KMS-11 (cell line): ENCODE results near the gene LDLR.

Source experiments
- H2AFZ ChIP-seq: fragments of 200-600 bp; sonication (generic); 2 replicates; pipeline ENCODE4 v1.6.1; 2016; ENCODE audit warnings: antibody characterized with exemption, mixed run types, low read depth
- H3K27ac ChIP-seq: fragments of 200-600 bp; sonication (generic); 2 replicates; pipeline ENCODE4 v1.6.1; 2016; ENCODE audit warnings: mild to moderate bottlenecking, mixed run types
- H3K27me3 ChIP-seq: fragments of 200-600 bp; sonication (generic); 2 replicates; pipeline ENCODE4 v1.6.1; 2017; ENCODE audit warnings: mild to moderate bottlenecking, low read depth, mixed run types, moderate library complexity; ENCODE audit not compliant: insufficient read depth
- H3K36me3 ChIP-seq: fragments of 200-600 bp; sonication (generic); 2 replicates; pipeline ENCODE4 v1.6.1; 2017; ENCODE audit warnings: mild to moderate bottlenecking, mixed run types; ENCODE audit not compliant: insufficient read depth
- H3K4me1 ChIP-seq: fragments of 200-600 bp; sonication (generic); 2 replicates; pipeline ENCODE4 v1.6.1; 2016; ENCODE audit warnings: mild to moderate bottlenecking, low read depth, mixed run types; ENCODE audit not compliant: poor library complexity, severe bottlenecking
- H3K4me2 ChIP-seq: fragments of 200-600 bp; sonication (generic); 2 replicates; pipeline ENCODE4 v1.7.0; 2016; ENCODE audit warnings: mild to moderate bottlenecking, mixed run types
- H3K4me3 ChIP-seq: fragments of 200-600 bp; sonication (generic); IDR thresholded peaks from 2 replicates; pipeline ENCODE4 v1.6.1; 2017; ENCODE audit warnings: low read depth, low read length, mixed read lengths; ENCODE audit not compliant: insufficient read depth
- H3K79me2 ChIP-seq: fragments of 200-600 bp; sonication (generic); 2 replicates; pipeline ENCODE4 v1.6.1; 2016; ENCODE audit warnings: low read depth, mixed run types; ENCODE audit not compliant: insufficient read depth
- H3K9ac ChIP-seq: fragments of 200-600 bp; sonication (generic); 2 replicates; pipeline ENCODE4 v1.6.1; 2016; ENCODE audit warnings: mild to moderate bottlenecking, mixed run types
- H4K20me1 ChIP-seq: fragments of 200-600 bp; sonication (generic); 2 replicates; pipeline ENCODE4 v1.6.1; 2016; ENCODE audit warnings: mild to moderate bottlenecking, mixed run types; ENCODE audit not compliant: insufficient read depth
- TF ChIP-seq, protein P1 (sequence below): fragments of 200-600 bp; sonication (generic); conservative IDR thresholded peaks from 2 replicates; pipeline ENCODE4 v1.6.1; 2017; ENCODE audit warnings: low read depth, mild to moderate bottlenecking, antibody characterized with exemption, low read length, moderate library complexity, mixed read lengths

Gene LDLR

DNA sequence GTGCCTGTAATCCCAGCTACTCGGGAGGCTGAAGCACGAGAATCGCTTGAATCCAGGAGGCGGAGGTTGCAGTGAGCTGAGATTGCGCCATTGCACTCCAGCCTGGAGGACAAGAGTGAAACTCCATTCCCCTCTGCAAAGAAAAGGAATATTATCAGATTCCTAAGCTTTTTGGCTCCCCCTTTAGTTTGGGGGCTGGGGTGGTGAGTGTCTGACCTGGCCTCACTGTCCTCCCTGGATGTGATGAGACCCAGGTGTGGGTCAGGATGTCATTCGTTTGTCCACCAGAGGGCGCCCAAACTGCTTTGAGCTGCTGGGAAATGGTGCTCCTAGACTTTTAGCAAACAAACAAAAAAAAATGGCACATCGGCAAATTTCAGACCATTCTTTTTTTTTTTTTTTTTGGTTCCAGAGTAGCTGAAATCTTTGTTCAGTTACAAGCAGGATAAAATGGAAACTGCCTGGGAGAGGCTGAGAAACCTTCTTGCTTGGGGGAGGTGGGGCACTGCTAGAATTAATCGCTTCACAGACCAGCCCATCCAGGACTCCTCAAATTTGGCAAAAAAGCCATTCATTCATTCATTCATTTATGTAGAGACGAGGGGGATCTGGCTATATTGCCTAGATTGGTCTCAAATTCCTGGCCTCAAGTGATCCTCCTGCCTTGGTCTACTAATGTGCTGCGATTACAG is 36.9 kb downstream of the LDLR start:
- no peaks in the 10 kb centered on the region for H4K20me1 ChIP-seq
- no peaks in the 10 kb centered on the region for H3K4me1 ChIP-seq
- no peak overlapping the region for H2AFZ ChIP-seq

GRCh38 chr19:11127905-11128304 is 38.6 kb downstream of the LDLR start:
- H3K27ac ChIP-seq = no peak overlapping the region
- peaks cover 21% of the 10 kb centered on the region; the same call in 1 of the 2 replicates for H3K36me3 ChIP-seq
- TF ChIP-seq, protein P1, sequence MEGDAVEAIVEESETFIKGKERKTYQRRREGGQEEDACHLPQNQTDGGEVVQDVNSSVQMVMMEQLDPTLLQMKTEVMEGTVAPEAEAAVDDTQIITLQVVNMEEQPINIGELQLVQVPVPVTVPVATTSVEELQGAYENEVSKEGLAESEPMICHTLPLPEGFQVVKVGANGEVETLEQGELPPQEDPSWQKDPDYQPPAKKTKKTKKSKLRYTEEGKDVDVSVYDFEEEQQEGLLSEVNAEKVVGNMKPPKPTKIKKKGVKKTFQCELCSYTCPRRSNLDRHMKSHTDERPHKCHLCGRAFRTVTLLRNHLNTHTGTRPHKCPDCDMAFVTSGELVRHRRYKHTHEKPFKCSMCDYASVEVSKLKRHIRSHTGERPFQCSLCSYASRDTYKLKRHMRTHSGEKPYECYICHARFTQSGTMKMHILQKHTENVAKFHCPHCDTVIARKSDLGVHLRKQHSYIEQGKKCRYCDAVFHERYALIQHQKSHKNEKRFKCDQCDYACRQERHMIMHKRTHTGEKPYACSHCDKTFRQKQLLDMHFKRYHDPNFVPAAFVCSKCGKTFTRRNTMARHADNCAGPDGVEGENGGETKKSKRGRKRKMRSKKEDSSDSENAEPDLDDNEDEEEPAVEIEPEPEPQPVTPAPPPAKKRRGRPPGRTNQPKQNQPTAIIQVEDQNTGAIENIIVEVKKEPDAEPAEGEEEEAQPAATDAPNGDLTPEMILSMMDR = no peak
- no peaks in the 10 kb centered on the region for H4K20me1 ChIP-seq
- no peak overlapping the region for H3K4me3 ChIP-seq
- H2AFZ ChIP-seq = no peak overlapping the region
- H3K9ac ChIP-seq = no peak overlapping the region
- no peak overlapping the region for H3K4me2 ChIP-seq
- H3K27me3 ChIP-seq = no peaks in the 10 kb centered on the region
- no peaks in the 10 kb centered on the region for H3K4me1 ChIP-seq
- H3K79me2 ChIP-seq = no peaks in the 10 kb centered on the region

More for the DNA sequence above, 36.9 kb downstream of the LDLR start:
- Histone ChIP-seq H3K36me3 (peaks cover 14% of the 10 kb centered on the region; the same call in 1 of the 2 replicates), H3K79me2 (no peaks in the 10 kb centered on the region), H3K4me2 (no peak overlapping the region), H3K27ac (no peak overlapping the region), H3K4me3 (no peak overlapping the region), H3K9ac (no peak overlapping the region), H3K27me3 (no peaks in the 10 kb centered on the region)
- TF ChIP-seq, protein P1 = peak; percentile 82

DNA sequence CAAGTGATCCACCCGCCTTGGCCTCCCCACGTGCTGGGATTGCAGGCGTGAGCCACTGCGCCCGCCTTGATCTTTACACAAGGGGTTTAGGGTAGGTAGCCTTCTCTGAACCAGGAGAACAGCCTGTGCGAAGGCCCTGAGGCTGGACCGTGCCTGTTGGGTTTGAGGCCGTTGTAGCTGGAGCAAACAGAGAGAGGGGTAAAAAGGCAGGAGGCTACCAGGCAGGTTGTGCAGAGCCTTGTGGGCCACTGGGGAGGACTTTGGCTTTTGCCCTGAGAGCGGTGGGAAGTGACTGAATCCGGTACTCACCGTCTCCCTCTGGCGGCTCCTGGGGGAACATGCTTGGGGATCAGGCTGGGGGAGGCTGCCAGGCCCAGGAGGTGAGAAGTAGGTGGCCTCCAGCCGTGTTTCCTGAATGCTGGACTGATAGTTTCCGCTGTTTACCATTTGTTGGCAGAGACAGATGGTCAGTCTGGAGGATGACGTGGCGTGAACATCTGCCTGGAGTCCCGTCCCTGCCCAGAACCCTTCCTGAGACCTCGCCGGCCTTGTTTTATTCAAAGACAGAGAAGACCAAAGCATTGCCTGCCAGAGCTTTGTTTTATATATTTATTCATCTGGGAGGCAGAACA is 41.7 kb downstream of the LDLR start:
- H3K9ac ChIP-seq = no peak overlapping the region

GRCh38 chr19:11131471-11131870 is 42.2 kb downstream of the LDLR start:
- no peaks in the 10 kb centered on the region for H4K20me1 ChIP-seq
- H2AFZ ChIP-seq = no peak overlapping the region
- no peaks in the 10 kb centered on the region for H3K4me1 ChIP-seq
- H3K4me3 ChIP-seq = no peak overlapping the region
- no peaks in the 10 kb centered on the region for H3K27me3 ChIP-seq
- H3K36me3 ChIP-seq = peaks cover 19% of the 10 kb centered on the region; the same call in 1 of the 2 replicates
- H3K4me2 ChIP-seq = no peak overlapping the region
- no peak overlapping the region for H3K9ac ChIP-seq
- H3K27ac ChIP-seq = no peak overlapping the region
- no peaks in the 10 kb centered on the region for H3K79me2 ChIP-seq
- TF ChIP-seq, protein P1 = no peak

More for the DNA sequence above, 41.7 kb downstream of the LDLR start:
- H3K4me3 ChIP-seq = no peak overlapping the region
- no peaks in the 10 kb centered on the region for H4K20me1 ChIP-seq
- H2AFZ ChIP-seq = no peak overlapping the region
- TF ChIP-seq, protein P1 = peak; percentile 72
- no peaks in the 10 kb centered on the region for H3K27me3 ChIP-seq
- H3K4me2 ChIP-seq = no peak overlapping the region
- H3K27ac ChIP-seq = no peak overlapping the region
- H3K36me3 ChIP-seq = peaks cover 21% of the 10 kb centered on the region; the same call in 1 of the 2 replicates
- H3K79me2 ChIP-seq = no peaks in the 10 kb centered on the region
- H3K4me1 ChIP-seq = no peaks in the 10 kb centered on the region
